ENCODE data around the gene PIK3C2B. TPM values are rescaled to one million over a fixed set of nuclear protein-coding genes. Genes with fewer than 3 reads are reported as not detected.

PIK3C2B gene
- total RNA-seq, 2 donors from 2014 or later = 67.6 to 85.5 TPM

GRCh38 chr1:204445860-204446412 is 48.7 kb downstream of the PIK3C2B start:
- Histone ChIP-seq H3K4me3 (no peak overlapping the region), H3K9me3 (no peaks in the 10 kb centered on the region), H3K36me3 (peaks cover 11% of the 10 kb centered on the region), H3K4me1 (peaks cover 20% of the 10 kb centered on the region), H3K27me3 (no peaks in the 10 kb centered on the region), H3K9ac (ENCODE audit: low read depth in 2 of 2, low read length in 2 of 2) (peak overlapping the region in 1 of 2 donors; percentile 35), H3K27ac (no peak overlapping the region)
- no peak for TF ChIP-seq CTCF (IDR thresholded peaks at IDR 0.05)
- intact Hi-C loops (cut with DNase I) = loop anchor here (2.0 kb wide), 1 partner anchor 57 kb away; no protein-coding TSS in a partner anchor
- DNase-seq = peak; percentile 74

Other genes with a start within 250 kb of the PIK3C2B start
- gene PLEKHA6, start 134.9 kb downstream of the PIK3C2B start, total RNA-seq = 100 to 1,000 TPM in 1 of 2 donors, 10 to 100 TPM in 1; 84.5 to 165 TPM
- gene PPP1R15B, start 83.0 kb downstream of the PIK3C2B start, total RNA-seq = 10 to 100 TPM; 50.8 to 79.6 TPM
- 10 to 100 TPM; 43.7 to 49.8 TPM for gene MDM4, start 21.6 kb upstream of the PIK3C2B start, total RNA-seq
- gene LRRN2, start 190.9 kb upstream of the PIK3C2B start, total RNA-seq = 10 to 100 TPM; 13.1 to 13.9 TPM

Data from colonic mucosa (tissue), 4 donors.